BLaER1 treated with 17β-estradiol and CSF1 and Interleukin-3, amounts not matched to agents 10 nM and 100 nM (cell line): ENCODE data around the gene ELOVL6.

Experiments used
- H3K27ac ChIP-seq, 11 experiments: shearing (Covaris generic); formaldehyde crosslinking; 2 replicates each; pipeline ENCODE4 v1.8.1; 2022
- H3K27me3 ChIP-seq, 11 experiments: shearing (Covaris generic); formaldehyde crosslinking; 2 replicates each; pipeline ENCODE4 v1.8.1; 2022
- H3K36me3 ChIP-seq, 11 experiments: shearing (Covaris generic); formaldehyde crosslinking; 2 replicates each; pipeline ENCODE4 v1.8.1; 2022
- H3K4me1 ChIP-seq, 10 experiments: shearing (Covaris generic); formaldehyde crosslinking; 2 replicates each; pipeline ENCODE4 v1.8.1; 2022
- H3K4me2 ChIP-seq, 11 experiments: shearing (Covaris generic); formaldehyde crosslinking; 2 replicates each; pipeline ENCODE4 v1.8.1; 2022
- H3K4me3 ChIP-seq, 10 experiments: shearing (Covaris generic); formaldehyde crosslinking; 2 replicates each; pipeline ENCODE4 v1.8.1; 2022
- H3K9ac ChIP-seq, 11 experiments: shearing (Covaris generic); formaldehyde crosslinking; 2 replicates each; pipeline ENCODE4 v1.8.1; 2022
- H3K9me3 ChIP-seq, 11 experiments: shearing (Covaris generic); formaldehyde crosslinking; replicated peaks in 1 of 11; 2 replicates each; pipeline ENCODE4 v1.8.1; 2022
- H4K20me1 ChIP-seq, 11 experiments: shearing (Covaris generic); formaldehyde crosslinking; 2 replicates each; pipeline ENCODE4 v1.8.1; 2022
- Cebpa-rat ChIP-seq, 11 experiments: shearing (Covaris generic); IDR thresholded peaks; 2 replicates each; pipeline ENCODE4 v1.8.1; 2022

Gene ELOVL6

DNA sequence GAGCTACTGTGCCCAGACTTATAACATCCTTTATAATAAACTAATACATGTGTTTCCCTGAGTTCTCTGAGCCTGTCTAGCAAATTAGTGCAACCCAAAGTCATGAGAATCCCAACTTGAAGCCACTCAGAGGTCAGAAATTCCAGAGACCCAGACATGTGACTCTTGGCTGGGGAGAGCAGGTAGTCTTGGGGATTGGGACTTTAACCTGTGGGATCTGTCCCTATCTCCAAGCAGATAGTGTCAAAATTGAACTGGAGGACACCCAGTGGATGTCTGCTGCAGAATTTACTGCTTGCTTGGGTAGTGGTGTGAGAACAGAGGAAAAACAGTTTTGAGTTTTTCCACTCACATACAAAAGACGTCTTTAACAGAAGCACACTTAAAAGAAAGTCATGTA is 26.4 kb downstream of the ELOVL6 start:
- no peaks in the 10 kb centered on the region; a peak in 1 of 22 replicates for H4K20me1 ChIP-seq

DNA sequence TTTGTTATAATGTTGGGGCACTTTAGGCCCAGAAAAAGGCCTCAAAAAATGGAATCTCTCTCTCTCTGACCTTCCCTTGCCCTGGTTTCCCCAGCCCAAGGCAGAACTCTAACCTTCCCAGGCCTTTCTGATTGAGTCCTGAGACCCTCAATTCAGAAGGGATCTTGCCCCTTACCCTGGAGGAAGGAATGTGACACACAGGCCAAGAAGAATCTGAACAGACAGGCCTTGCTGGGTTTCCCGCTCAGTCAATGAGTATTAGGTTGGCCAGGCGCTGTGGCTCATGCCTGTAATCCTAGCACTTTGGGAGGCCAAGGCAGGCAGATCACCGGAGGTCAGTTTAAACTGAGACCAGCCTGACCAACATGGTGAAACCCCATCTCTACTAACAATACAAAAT is 27.6 kb downstream of the ELOVL6 start:
- Histone ChIP-seq H3K4me3 (no peak overlapping the region), H3K4me1 (peaks cover 0 to 6% (median 4%) of the 10 kb centered on the region in 10 experiments; a peak in 18 of 20 replicates), H3K36me3 (peaks cover 0 to 60% (median 26%) of the 10 kb centered on the region in 11 experiments; a peak in 12 of 22 replicates), H4K20me1 (no peaks in the 10 kb centered on the region; a peak in 1 of 22 replicates), H3K4me2 (no peak overlapping the region), H3K27ac (no peak overlapping the region), H3K27me3 (no peaks in the 10 kb centered on the region), H3K9ac (no peak overlapping the region), H3K9me3 (no peaks in the 10 kb centered on the region)
- no peak for TF ChIP-seq Cebpa-rat (IDR thresholded peaks at IDR 0.05)

More for the DNA sequence above, 26.4 kb downstream of the ELOVL6 start:
- Histone ChIP-seq H3K27me3 (no peaks in the 10 kb centered on the region), H3K9ac (no peak overlapping the region), H3K4me2 (no peak overlapping the region), H3K4me1 (no peaks in the 10 kb centered on the region), H3K27ac (no peak overlapping the region), H3K36me3 (peaks cover 0 to 65% (median 29%) of the 10 kb centered on the region in 11 experiments; a peak in 16 of 22 replicates), H3K4me3 (no peak overlapping the region), H3K9me3 (no peaks in the 10 kb centered on the region)
- TF ChIP-seq Cebpa-rat (IDR thresholded peaks at IDR 0.05) = no peak

DNA sequence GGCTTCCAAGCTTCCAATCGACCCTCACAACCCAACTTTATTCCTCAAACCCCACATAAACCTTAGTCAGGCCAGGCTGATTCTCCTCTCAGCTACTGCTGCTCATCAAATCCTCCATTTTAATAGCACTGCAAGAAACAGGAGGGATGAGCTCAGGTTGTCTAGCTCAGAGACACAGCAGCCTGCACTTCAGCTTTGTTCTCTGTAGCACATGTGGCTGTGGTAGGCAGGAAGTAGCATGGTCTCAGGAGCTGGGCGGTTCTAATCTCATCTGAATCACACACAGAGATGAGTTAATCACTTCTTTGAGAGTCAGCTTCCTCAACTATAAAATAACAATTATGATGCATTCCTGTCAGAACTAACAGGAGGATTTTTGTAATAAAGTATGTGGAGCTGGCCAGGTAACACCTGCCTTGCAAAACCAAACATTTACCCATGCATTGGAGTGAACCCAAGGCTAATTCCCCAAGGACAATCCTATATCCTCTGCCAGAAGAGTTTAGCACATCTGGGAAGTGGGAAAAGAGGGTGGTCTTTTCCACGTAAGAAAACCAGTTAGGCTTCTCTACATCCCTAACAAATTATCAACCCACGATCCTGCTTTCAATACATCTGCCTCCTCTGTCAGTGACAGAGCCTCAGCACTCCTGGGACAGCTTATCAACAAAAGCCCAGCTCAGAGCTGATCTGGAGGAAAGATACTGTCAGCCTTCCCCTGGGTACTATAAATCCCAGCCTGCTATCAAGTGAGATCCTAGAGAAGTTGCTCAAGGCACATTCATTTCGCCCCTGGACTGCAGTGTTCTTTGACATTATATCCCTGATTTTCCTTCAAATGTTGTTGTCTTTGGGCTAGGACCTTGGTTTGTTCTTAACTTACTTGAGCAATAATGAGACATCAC is 32.8 kb downstream of the ELOVL6 start:
- no peaks in the 10 kb centered on the region; a peak in 1 of 22 replicates for H4K20me1 ChIP-seq
- no peak overlapping the region for H3K9ac ChIP-seq
- H3K27me3 ChIP-seq = no peaks in the 10 kb centered on the region
- no peak for TF ChIP-seq Cebpa-rat (IDR thresholded peaks at IDR 0.05)
- H3K36me3 ChIP-seq = peaks cover 0 to 64% (median 34%) of the 10 kb centered on the region in 11 experiments; a peak in 14 of 22 replicates
- peaks cover 0 to 4% (median 0%) of the 10 kb centered on the region in 11 experiments; a peak in 1 of 22 replicates for H3K9me3 ChIP-seq
- no peak overlapping the region for H3K4me3 ChIP-seq
- H3K4me1 ChIP-seq = peaks cover 10 to 17% (median 15%) of the 10 kb centered on the region in 10 experiments
- peak overlapping the region in 8 of 11 experiments; percentile 21 to 62 (median 42); a peak in 15 of 22 replicates for H3K27ac ChIP-seq
- peak overlapping the region; percentile 4 to 58 (median 43); a peak in 21 of 22 replicates for H3K4me2 ChIP-seq

DNA sequence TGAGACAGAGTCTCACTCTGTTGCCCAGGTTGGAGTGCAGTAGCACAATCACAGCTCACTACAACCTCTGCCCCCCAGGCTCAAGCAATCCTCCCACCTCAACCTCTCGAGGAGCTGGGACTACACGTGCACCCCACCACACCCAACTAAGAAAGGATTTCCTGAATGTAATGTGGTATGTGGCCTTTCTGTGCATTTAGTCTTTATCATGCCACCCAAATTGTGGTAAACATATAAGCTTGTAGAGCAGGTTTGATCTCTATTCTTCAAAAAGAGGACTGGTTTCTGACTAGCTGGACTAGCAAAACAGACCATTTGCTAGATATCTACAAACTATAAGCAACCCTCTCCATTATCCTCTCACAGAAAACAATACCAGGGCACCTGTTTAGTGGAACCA is 33.6 kb downstream of the ELOVL6 start:
- H3K27ac ChIP-seq = peak overlapping the region in 8 of 11 experiments; percentile 21 to 62 (median 42); a peak in 13 of 22 replicates

DNA sequence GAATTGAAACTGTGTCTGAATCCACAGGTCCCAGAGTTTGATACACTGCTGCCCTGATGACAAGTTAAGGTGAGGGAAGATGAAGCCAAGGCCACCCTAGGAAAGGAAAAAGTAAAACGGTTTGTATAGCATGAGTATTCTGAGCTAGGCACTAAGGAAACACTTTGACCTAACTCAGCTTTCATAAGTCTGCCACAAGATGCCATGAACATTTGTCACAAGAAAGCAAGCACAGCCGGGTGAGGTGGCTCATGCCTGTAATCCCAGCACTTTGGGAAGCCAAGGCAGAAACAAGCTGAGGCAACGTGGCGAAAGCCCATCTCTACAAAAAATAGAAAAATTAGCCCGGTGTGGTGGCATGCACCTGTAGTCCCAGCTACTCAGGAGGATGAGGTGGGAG is 34.2 kb downstream of the ELOVL6 start:
- no peak overlapping the region for H3K9ac ChIP-seq
- no peak for TF ChIP-seq Cebpa-rat (IDR thresholded peaks at IDR 0.05)

More for the DNA sequence above, 33.6 kb downstream of the ELOVL6 start:
- Histone ChIP-seq H3K9me3 (peaks cover 0 to 4% (median 0%) of the 10 kb centered on the region in 11 experiments; a peak in 1 of 22 replicates), H3K4me3 (no peak overlapping the region), H3K36me3 (peaks cover 0 to 60% (median 33%) of the 10 kb centered on the region in 11 experiments; a peak in 14 of 22 replicates), H3K4me2 (peak overlapping the region in 10 of 11 experiments; percentile 4 to 58 (median 44); a peak in 17 of 22 replicates), H3K27me3 (no peaks in the 10 kb centered on the region), H3K9ac (no peak overlapping the region), H3K4me1 (peaks cover 10 to 22% (median 16%) of the 10 kb centered on the region in 10 experiments), H4K20me1 (no peaks in the 10 kb centered on the region; a peak in 1 of 22 replicates)
- no peak for TF ChIP-seq Cebpa-rat (IDR thresholded peaks at IDR 0.05)

DNA sequence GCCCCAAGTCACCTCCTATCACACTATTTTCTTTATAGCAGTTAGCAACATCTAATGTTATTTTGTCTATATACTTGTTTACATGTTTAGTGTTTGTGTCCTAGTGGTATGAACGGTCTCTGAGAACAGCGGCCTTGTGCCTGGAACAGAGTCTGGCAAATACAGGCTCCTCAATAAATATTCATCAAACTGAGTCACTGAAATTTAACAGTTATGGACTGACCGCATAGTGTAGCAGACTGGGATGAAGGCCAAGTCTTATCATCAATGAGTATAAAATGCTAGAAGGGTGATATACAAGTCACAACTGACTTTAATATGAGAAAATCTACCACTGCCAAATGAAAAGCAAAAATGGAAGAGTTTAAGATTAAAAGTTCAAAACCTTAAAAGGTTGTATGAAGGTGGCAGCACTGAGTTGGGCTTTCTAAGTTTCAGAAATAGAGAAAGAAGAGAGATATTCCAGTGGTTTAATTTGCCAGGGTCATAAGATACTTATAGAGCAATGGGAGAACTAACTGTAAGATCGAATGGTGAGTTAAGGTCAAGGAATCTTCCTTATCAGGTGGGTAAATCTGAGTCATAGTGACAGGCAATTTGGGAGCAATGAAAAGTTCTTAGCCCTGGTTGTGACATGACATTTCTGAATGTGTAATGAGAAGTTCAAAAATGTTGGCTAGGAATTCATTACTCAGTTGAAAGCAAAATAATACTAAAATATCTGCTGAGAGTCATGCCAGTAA is 34.9 kb downstream of the ELOVL6 start:
- no peak overlapping the region for H3K27ac ChIP-seq
- H3K9me3 ChIP-seq = peaks cover 0 to 4% (median 0%) of the 10 kb centered on the region in 11 experiments; a peak in 1 of 22 replicates
- no peak for TF ChIP-seq Cebpa-rat (IDR thresholded peaks at IDR 0.05)
- H3K36me3 ChIP-seq = peaks cover 0 to 47% (median 33%) of the 10 kb centered on the region in 11 experiments; a peak in 14 of 22 replicates
- peaks cover 10 to 25% (median 16%) of the 10 kb centered on the region in 10 experiments for H3K4me1 ChIP-seq
- H3K27me3 ChIP-seq = no peaks in the 10 kb centered on the region
- H4K20me1 ChIP-seq = no peaks in the 10 kb centered on the region; a peak in 1 of 22 replicates
- H3K9ac ChIP-seq = no peak overlapping the region
- no peak overlapping the region for H3K4me2 ChIP-seq
- no peak overlapping the region for H3K4me3 ChIP-seq

More for the DNA sequence above, 34.2 kb downstream of the ELOVL6 start:
- no peak overlapping the region for H3K27ac ChIP-seq
- peaks cover 10 to 25% (median 16%) of the 10 kb centered on the region in 10 experiments for H3K4me1 ChIP-seq
- no peak overlapping the region for H3K4me2 ChIP-seq
- H3K4me3 ChIP-seq = no peak overlapping the region
- H3K27me3 ChIP-seq = no peaks in the 10 kb centered on the region
- peaks cover 0 to 4% (median 0%) of the 10 kb centered on the region in 11 experiments; a peak in 1 of 22 replicates for H3K9me3 ChIP-seq
- peaks cover 0 to 55% (median 33%) of the 10 kb centered on the region in 11 experiments; a peak in 14 of 22 replicates for H3K36me3 ChIP-seq
- no peaks in the 10 kb centered on the region; a peak in 1 of 22 replicates for H4K20me1 ChIP-seq

DNA sequence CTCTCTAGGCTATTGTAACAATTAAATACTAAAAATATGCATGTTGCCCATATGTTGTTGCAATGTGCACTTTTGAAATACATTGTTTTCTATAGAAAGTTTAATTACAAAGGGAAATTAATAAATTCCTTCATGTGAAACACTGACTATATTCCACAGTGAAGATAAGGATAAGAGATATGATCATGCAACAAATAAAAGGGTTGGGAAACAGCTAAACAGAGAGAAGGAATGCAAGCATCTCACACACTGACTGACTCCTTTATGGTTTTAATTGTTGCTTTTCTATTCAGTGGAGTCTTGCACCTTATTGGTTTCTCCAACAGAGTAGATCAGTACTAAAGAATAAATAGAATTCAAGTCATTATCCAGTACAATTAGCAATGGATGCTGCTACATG is 37.8 kb downstream of the ELOVL6 start:
- no peaks in the 10 kb centered on the region for H3K27me3 ChIP-seq
- no peak overlapping the region for H3K27ac ChIP-seq
- no peak for TF ChIP-seq Cebpa-rat (IDR thresholded peaks at IDR 0.05)
- no peaks in the 10 kb centered on the region for H4K20me1 ChIP-seq
- H3K4me2 ChIP-seq = no peak overlapping the region
- H3K9ac ChIP-seq = no peak overlapping the region
- peaks cover 0 to 4% (median 0%) of the 10 kb centered on the region in 11 experiments; a peak in 1 of 22 replicates for H3K9me3 ChIP-seq
- H3K4me3 ChIP-seq = no peak overlapping the region
- peaks cover 8 to 29% (median 16%) of the 10 kb centered on the region in 10 experiments for H3K4me1 ChIP-seq
- H3K36me3 ChIP-seq = peaks cover 0 to 36% (median 29%) of the 10 kb centered on the region in 11 experiments; a peak in 14 of 22 replicates

DNA sequence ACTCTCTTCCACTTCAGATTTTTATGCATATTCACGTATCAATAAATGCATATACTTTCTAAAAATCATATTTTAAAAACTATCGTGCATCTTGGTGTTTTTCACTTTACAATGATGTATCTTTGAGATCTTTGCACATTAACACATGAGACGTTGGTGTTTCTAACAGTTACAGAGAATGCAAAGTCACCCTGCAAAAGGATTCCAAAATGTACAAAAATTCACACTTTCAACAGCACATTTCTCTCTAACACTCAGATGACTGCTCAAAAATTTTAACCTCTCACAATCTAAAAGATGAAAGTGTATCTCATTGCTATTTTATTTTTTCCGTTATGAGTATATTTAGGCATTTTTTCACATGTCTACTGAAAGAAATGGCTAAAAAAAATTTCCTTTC is 38.9 kb downstream of the ELOVL6 start:
- H3K9me3 ChIP-seq = peaks cover 0 to 4% (median 0%) of the 10 kb centered on the region in 11 experiments; a peak in 1 of 22 replicates
- 0 out of 22 replicates have a peak overlapping the region, but pooled peaks of 1 of the 11 experiments have one; percentile 30 for H3K4me2 ChIP-seq
- no peaks in the 10 kb centered on the region for H4K20me1 ChIP-seq
- no peaks in the 10 kb centered on the region for H3K27me3 ChIP-seq
- TF ChIP-seq Cebpa-rat (IDR thresholded peaks at IDR 0.05) = no peak
- H3K27ac ChIP-seq = no peak overlapping the region
- peaks cover 0 to 34% (median 26%) of the 10 kb centered on the region in 11 experiments; a peak in 14 of 22 replicates for H3K36me3 ChIP-seq
- peaks cover 0 to 21% (median 9%) of the 10 kb centered on the region in 10 experiments; a peak in 11 of 20 replicates for H3K4me1 ChIP-seq
- no peak overlapping the region for H3K9ac ChIP-seq
- H3K4me3 ChIP-seq = no peak overlapping the region
